Fibroblast of skin of right biceps (primary cell): ENCODE results near the gene DOCK4.
A peak's percentile ranks its signal among the peaks of the same experiment; 100 is the strongest.

ENCODE experiments used
- DNase-seq: peaks from one replicate; pipeline ENCODE4 v3.0.0-alpha.2; 2013

The DOCK4 gene

GRCh38 chr7:111836592-111836991 lies 369.6 kb downstream of the DOCK4 start:
- no peak for DNase-seq

- peak; percentile 93 for DNase-seq
These were observed 371.1 kb downstream of the DOCK4 start for GRCh38 chr7:111835066-111835465.

- no peak for DNase-seq
These were observed 371.8 kb downstream of the DOCK4 start for GRCh38 chr7:111834367-111834766.

- DNase-seq: peak; percentile 59
These were observed 372.7 kb downstream of the DOCK4 start for GRCh38 chr7:111833466-111833865.

GRCh38 chr7:111832174-111832573 lies 374.0 kb downstream of the DOCK4 start:
- DNase-seq: no peak

- no peak for DNase-seq
These were observed 377.0 kb downstream of the DOCK4 start for GRCh38 chr7:111829221-111829620.

GRCh38 chr7:111827863-111828504 lies 378.2 kb downstream of the DOCK4 start:
- peak; percentile 50 for DNase-seq

- no peak for DNase-seq
These were observed 381.2 kb downstream of the DOCK4 start for GRCh38 chr7:111825046-111825445.

- no peak for DNase-seq
These were observed 382.4 kb downstream of the DOCK4 start for GRCh38 chr7:111823826-111824225.

- DNase-seq: no peak
These were observed 385.2 kb downstream of the DOCK4 start for GRCh38 chr7:111821046-111821445.

- no peak for DNase-seq
These were observed 385.6 kb downstream of the DOCK4 start for GRCh38 chr7:111820621-111821020.

GRCh38 chr7:111820121-111820520 lies 386.1 kb downstream of the DOCK4 start:
- no peak for DNase-seq

GRCh38 chr7:111815354-111815753 lies 390.8 kb downstream of the DOCK4 start:
- no peak for DNase-seq

GRCh38 chr7:111813306-111813705 lies 392.9 kb downstream of the DOCK4 start:
- no peak for DNase-seq

GRCh38 chr7:111806232-111806631 lies 400.0 kb downstream of the DOCK4 start:
- DNase-seq: no peak

- peak; percentile 59 for DNase-seq
These were observed 403.0 kb downstream of the DOCK4 start for GRCh38 chr7:111803015-111803758.

- no peak for DNase-seq
These were observed 403.9 kb downstream of the DOCK4 start for GRCh38 chr7:111802194-111802772.

GRCh38 chr7:111801277-111801676 lies 404.9 kb downstream of the DOCK4 start:
- peak; percentile 77 for DNase-seq

GRCh38 chr7:111796671-111797070 lies 409.5 kb downstream of the DOCK4 start:
- DNase-seq: peak; percentile 16

GRCh38 chr7:111789870-111790269 lies 416.3 kb downstream of the DOCK4 start:
- peak; percentile 48 for DNase-seq

- DNase-seq: no peak
These were observed 417.2 kb downstream of the DOCK4 start for GRCh38 chr7:111789048-111789320.

GRCh38 chr7:111788286-111789047 lies 417.7 kb downstream of the DOCK4 start:
- peak; percentile 17 for DNase-seq

- DNase-seq: no peak
These were observed 418.5 kb downstream of the DOCK4 start for GRCh38 chr7:111787741-111788140.

GRCh38 chr7:111787099-111787498 lies 419.1 kb downstream of the DOCK4 start:
- DNase-seq: no peak
